ENCODE results near the gene PLPP4. TPM values are rescaled to one million over a fixed set of nuclear protein-coding genes. Genes with fewer than 3 reads are reported as not detected.

The PLPP4 gene
- total and polyA plus RNA-seq, 2 of the 13 experiments (the other 11 are each of a cell fraction or from before 2014, with no cell fraction given) = not detected

DNA sequence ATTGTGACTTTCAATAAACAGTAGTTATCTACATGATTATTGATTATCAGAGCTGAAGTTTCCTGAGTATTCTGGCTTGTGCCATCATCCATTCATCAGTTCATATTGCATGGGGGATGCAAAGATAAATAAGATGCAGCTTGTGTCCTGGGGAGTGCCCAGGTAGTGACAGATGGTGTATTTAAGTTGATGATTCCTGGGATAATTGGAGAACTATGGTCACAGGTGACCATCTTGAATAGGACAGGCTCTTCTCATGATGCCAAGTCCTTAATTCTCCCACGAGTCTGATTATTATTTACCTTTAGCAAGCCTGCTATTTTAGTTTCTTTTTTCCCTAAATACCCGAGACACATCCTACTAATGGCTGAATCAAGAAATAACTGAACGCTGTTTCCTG is 64.9 kb downstream of the PLPP4 start:
- ChIA-PET CTCF (ENCODE audit: low intra/inter-chr PET ratio, low total read pairs) (no interaction called here), POLR2A (no interaction called here)
- Histone ChIP-seq H3K4me2 (ENCODE audit: low read depth, low read length) (no peak overlapping the region), H3K27ac (ENCODE audit: extremely low read length, insufficient read depth, low read length) (no peak overlapping the region), H4K20me1 (ENCODE audit: insufficient read depth, low read length) (no peaks in the 10 kb centered on the region), H2AFZ (ENCODE audit: low read length) (no peak overlapping the region), H3K79me2 (ENCODE audit: insufficient read depth, low read length) (no peaks in the 10 kb centered on the region), H3K36me3 (replicated peaks in 1 of 2; ENCODE audit: control insufficient read depth in 1 of 2, insufficient read depth in 2 of 2, low read length in 2 of 2) (no peaks in the 10 kb centered on the region), H3K27me3 (ENCODE audit: control insufficient read depth in 1 of 2, insufficient read depth in 2 of 2, low read length in 2 of 2) (peaks cover 0 to 14% of the 10 kb centered on the region in 2 experiments; a peak in 2 of 5 replicates), H3K4me1 (ENCODE audit: insufficient read depth, low read length) (no peaks in the 10 kb centered on the region), H3K9ac (ENCODE audit: insufficient read depth, low read depth, low read length) (no peak overlapping the region), H3K4me3 (replicated peaks in 1 of 3; ENCODE audit: insufficient read depth in 1 of 3, low read depth in 2 of 3, low read length in 3 of 3) (no peak overlapping the region), H3K9me3 (ENCODE audit: low read length) (no peaks in the 10 kb centered on the region)
- ATAC-seq = no peak
- DNase-seq (ENCODE audit: low spot score) = no peak
- in situ Hi-C loops (cut with HindIII; ENCODE audit: extremely low pct_ligation_motif_present, low pct_unique_long_range_greater_than_20kb) (no loop called here), intact Hi-C loops (cut with micrococcal nuclease; ENCODE audit: unreplicated experiment) (no loop called here)
- FAIRE-seq = no peak
- TF ChIP-seq ZNF274 (CRISPR knock-in tag; IDR thresholded peaks at IDR 0.05) = no peak
- TF ChIP-seq ZNF136 (CRISPR knock-in tag; IDR thresholded peaks at IDR 0.05; ENCODE audit: low read depth) = no peak
- TF ChIP-seq EP300 (IDR thresholded peaks at IDR 0.05; ENCODE audit: low read depth in 2 of 2, low read length in 2 of 2) = no peak
- TF ChIP-seq EP300 (CRISPR knock-in tag; IDR thresholded peaks at IDR 0.05; ENCODE audit: borderline replicate concordance) = no peak
- no peak for TF ChIP-seq FOXJ3 (CRISPR knock-in tag; IDR thresholded peaks at IDR 0.05; ENCODE audit: borderline replicate concordance)
- TF ChIP-seq, protein P1, sequence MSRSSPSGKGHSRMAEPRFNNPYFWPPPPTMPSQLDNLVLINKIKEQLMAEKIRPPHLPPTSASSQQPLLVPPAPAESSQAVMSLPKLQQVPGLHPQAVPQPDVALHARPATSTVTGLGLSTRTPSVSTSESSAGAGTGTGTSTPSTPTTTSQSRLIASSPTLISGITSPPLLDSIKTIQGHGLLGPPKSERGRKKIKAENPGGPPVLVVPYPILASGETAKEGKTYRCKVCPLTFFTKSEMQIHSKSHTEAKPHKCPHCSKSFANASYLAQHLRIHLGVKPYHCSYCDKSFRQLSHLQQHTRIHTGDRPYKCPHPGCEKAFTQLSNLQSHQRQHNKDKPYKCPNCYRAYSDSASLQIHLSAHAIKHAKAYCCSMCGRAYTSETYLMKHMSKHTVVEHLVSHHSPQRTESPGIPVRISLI (CRISPR knock-in tag; IDR thresholded peaks at IDR 0.05; ENCODE audit: borderline replicate concordance) = no peak
- TF ChIP-seq SRSF4 (IDR thresholded peaks at IDR 0.05; ENCODE audit: low read depth, low read length, poor library complexity, severe bottlenecking) = no peak
- TF ChIP-seq ZNF879 (CRISPR knock-in tag; IDR thresholded peaks at IDR 0.05) = no peak
- TF ChIP-seq ZSCAN30 (CRISPR knock-in tag; IDR thresholded peaks at IDR 0.05) = no peak
- TF ChIP-seq ZFAT (CRISPR knock-in tag; conservative IDR thresholded peaks at IDR 0.05) = no peak
- TF ChIP-seq KDM5B (CRISPR knock-in tag; IDR thresholded peaks at IDR 0.05; ENCODE audit: borderline replicate concordance) = no peak
- no peak for TF ChIP-seq ZNF674 (CRISPR knock-in tag; IDR thresholded peaks at IDR 0.05; ENCODE audit: low read depth)
- no TSS peak for BruUV-seq (replicated peaks)
- WGBS (ENCODE audit: low lambda C conversion rate) = 18% methylated on average over 3 of the region's 3 CpGs

Data from HepG2 (cell line).